RKO (cell line): ENCODE data around the gene GALNT17.
"Not testable (repeated sequence)": the region's sequence is repeated elsewhere in the genome, so short reads cannot be mapped to it uniquely, and the experiment has no call there.

Experiments
- DNase-seq: peaks from one replicate; pipeline ENCODE4 v3.0.0-alpha.2; 2016; ENCODE audit warnings: low spot score

The GALNT17 gene

DNA sequence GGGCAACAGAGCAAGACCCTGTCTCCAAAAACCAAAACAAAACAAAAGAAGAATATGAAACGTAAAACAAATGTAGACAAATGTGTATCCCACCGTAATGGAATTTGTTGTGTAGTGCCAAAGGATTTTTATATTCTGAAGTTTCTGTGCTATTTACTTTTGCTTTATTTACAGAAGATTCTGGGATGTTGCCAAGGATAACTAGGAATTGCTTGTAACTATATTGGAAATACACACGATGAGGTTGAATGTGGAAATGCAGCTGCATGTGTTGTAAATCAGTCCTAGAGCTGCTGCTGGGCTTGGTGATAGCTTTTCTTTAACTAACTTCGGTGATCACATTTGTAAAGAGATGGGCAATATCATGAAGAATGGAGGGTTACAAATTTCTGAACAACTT lies 39.5 kb downstream of the GALNT17 start:
- no peak for DNase-seq

GRCh38 chr7:71173955-71174354 lies 42.0 kb downstream of the GALNT17 start:
- DNase-seq: no peak

GRCh38 chr7:71182438-71182935 lies 50.5 kb downstream of the GALNT17 start:
- no peak for DNase-seq

GRCh38 chr7:71184136-71184535 lies 52.2 kb downstream of the GALNT17 start:
- no peak for DNase-seq

DNA sequence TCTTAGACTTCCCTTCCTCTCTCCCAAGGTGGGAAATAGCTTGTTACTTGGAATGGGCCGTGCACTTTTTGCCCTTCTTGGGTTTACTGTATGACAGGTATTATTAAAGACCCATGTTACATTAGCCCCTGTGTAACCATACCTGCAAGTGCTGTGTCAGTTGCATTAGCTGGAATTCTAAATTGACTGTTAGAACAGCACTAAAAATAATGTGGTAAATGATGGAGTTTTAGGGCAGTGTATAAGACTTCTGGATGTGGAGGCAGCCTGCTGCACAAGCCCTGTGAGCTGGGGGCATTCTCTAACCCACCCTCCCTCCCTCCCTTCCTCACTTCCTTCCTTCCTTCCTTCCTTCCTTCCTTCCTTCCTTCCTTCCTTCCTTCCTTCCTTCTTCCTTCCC lies 52.7 kb downstream of the GALNT17 start:
- no peak for DNase-seq

- DNase-seq: no peak
Measured at GRCh38 chr7:71186535-71187057, 54.7 kb downstream of the GALNT17 start.

GRCh38 chr7:71191771-71192170 lies 59.8 kb downstream of the GALNT17 start:
- no peak for DNase-seq

- DNase-seq: no peak
Measured at GRCh38 chr7:71193099-71193810, 61.3 kb downstream of the GALNT17 start.

GRCh38 chr7:71198391-71198790 lies 66.4 kb downstream of the GALNT17 start:
- no peak for DNase-seq

- no peak for DNase-seq
Measured at GRCh38 chr7:71198887-71199286, 66.9 kb downstream of the GALNT17 start.

- DNase-seq: no peak
Measured at GRCh38 chr7:71206184-71206583, 74.2 kb downstream of the GALNT17 start.

DNA sequence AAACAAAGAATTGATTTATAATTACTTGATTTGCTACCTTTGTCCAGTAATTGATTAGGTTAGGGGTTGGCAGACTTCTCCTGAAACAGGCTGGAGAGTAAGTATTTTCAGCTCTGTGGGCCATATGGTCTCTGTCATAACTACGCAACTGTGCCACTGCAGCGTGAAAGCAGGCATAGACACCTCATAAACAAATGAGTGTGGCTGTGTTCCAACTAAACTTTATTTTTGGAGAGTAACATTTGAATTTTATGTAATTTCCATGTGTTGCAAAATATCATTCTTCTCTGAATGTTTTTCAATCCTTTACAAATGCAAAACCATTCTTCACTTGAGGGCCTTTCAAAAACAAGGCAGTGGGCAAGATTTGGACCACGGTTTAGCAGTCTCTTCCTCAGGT lies 76.9 kb downstream of the GALNT17 start:
- no peak for DNase-seq

DNA sequence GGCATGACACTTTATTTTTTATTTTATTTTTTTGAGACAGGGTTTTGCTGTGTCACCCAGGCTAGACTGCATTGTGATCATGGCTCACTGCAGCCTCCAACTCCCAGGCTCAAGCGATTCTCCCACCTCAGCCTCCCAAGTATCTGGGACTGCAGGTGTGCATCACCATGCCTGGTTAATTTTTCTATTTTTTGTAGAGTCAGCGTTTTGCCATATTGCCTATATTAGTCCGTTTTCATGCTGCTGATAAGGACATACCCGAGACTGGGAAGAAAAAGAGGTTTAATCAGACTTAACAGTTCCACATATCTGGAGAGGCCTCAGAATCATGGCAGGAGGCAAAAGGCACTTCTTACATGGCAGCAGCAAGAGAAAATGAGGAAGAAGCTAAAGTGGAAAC lies 77.5 kb downstream of the GALNT17 start:
- not testable (repeated sequence) for DNase-seq

DNA sequence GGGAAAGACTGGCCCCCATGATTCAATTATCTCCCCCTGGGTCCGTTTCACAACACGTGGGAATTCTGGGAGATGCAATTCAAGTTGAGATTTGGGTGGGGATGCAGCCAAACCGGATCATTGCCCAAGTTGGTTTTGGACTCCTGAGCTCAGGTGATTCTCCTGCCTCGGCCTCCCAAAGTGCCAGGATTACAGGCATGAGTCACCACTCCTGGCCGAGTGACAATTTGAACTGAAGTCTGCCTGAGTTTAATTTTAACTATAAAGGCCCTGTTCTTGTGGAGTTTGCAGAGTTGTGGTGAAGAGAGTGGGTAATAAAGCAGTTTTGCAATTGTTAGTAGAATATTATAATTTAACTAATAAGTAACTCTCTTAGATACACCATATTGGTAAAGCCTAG lies 78.3 kb downstream of the GALNT17 start:
- no peak for DNase-seq

- not testable (repeated sequence) for DNase-seq
Measured at GRCh38 chr7:71212433-71212832, 80.5 kb downstream of the GALNT17 start.

GRCh38 chr7:71216211-71216610 lies 84.3 kb downstream of the GALNT17 start:
- no peak for DNase-seq

DNA sequence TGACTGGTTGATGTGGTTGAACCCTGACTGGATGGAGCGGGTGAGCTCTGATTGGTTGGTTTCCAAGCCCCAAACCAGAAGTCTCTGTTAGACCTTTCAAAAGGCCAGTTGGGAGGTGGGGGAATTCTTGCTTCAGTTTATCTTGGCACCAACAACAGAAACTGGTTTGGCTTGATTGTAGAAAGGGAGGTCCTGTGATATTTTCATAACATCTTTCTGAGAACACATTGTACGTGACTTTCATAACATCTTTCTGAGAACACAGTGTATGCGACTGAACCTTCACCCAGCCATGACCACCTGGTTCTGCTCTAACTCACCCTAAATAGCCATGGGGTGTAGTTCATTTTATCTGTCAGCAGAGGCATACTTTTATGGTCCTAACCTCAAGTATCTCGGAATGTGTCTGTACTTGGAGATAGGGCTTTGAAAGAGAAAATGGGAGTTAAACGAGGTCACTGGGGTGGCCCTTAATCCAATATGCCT lies 88.3 kb downstream of the GALNT17 start:
- DNase-seq: no peak

- no peak for DNase-seq
Measured at GRCh38 chr7:71221049-71221448, 89.1 kb downstream of the GALNT17 start.

GRCh38 chr7:71221549-71221948 lies 89.6 kb downstream of the GALNT17 start:
- no peak for DNase-seq

- DNase-seq: no peak
Measured at GRCh38 chr7:71227126-71227525, 95.2 kb downstream of the GALNT17 start.

- no peak for DNase-seq
Measured at GRCh38 chr7:71229148-71229547, 97.2 kb downstream of the GALNT17 start.

DNA sequence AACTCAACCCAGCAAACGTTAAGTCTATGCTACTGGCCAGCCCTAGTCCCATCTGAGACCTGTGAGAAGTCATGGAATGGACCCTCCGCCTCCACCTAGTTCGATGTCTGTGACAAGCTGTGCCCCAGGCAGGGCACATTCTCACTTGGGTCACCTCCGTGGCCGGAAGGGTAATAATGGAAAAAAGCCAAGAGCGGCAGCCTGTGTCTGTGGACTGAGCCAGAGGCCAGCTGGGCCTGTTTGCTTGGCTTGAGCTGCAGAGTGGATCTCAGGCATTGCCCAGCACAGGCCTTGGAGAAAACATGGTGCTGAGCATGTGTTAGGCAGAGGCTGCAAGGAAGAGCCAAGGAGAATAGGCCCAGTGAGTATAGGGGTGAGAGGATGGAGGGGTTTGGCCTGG lies 97.8 kb downstream of the GALNT17 start:
- DNase-seq: no peak

GRCh38 chr7:71235253-71235652 lies 103.3 kb downstream of the GALNT17 start:
- no peak for DNase-seq
